OCI-LY1 (cell line): ENCODE results near the gene SEPTIN5.

Experiments used
- H2AFZ ChIP-seq: fragments of 200-600 bp; sonication (generic), shearing (Covaris generic); 2 replicates; pipeline ENCODE4 v1.6.0; 2014; ENCODE audit warnings: antibody characterized with exemption, mild to moderate bottlenecking, low read length
- H3F3A ChIP-seq: fragments of 200-600 bp; sonication (generic), shearing (Covaris generic); 2 replicates; pipeline ENCODE4 v1.6.0; 2014; ENCODE audit warnings: mild to moderate bottlenecking, antibody characterized with exemption, low read length, moderate library complexity; ENCODE audit not compliant: insufficient read depth
- H3K27ac ChIP-seq: fragments of 200-600 bp; sonication (generic); 2 replicates; pipeline ENCODE4 v1.5.1; 2014; ENCODE audit warnings: low read length, mixed run types, mild to moderate bottlenecking, low read depth; ENCODE audit not compliant: poor library complexity, severe bottlenecking
- H3K27me3 ChIP-seq: fragments of 200-600 bp; sonication (generic); 2 replicates; pipeline ENCODE4 v1.6.0; 2014; ENCODE audit warnings: antibody characterized with exemption, mild to moderate bottlenecking, low read length, moderate library complexity; ENCODE audit not compliant: insufficient read depth
- H3K36me3 ChIP-seq: fragments of 200-600 bp; sonication (generic); 2 replicates; pipeline ENCODE4 v1.6.1; 2014; ENCODE audit warnings: mild to moderate bottlenecking, antibody characterized with exemption, low read length, moderate library complexity, mixed read lengths; ENCODE audit not compliant: insufficient read depth
- H3K4me1 ChIP-seq: fragments of 200-600 bp; sonication (generic); 2 replicates; pipeline ENCODE4 v1.5.1; 2014; ENCODE audit warnings: mild to moderate bottlenecking, low read length, moderate library complexity; ENCODE audit not compliant: insufficient read depth, severe bottlenecking
- H3K4me2 ChIP-seq: fragments of 200-600 bp; sonication (generic), shearing (Covaris generic); 2 replicates; pipeline ENCODE4 v1.6.1; 2014; ENCODE audit warnings: low read length
- H3K4me3 ChIP-seq: fragments of 200-600 bp; sonication (generic); 2 replicates; pipeline ENCODE4 v1.5.1; 2014; ENCODE audit warnings: low read length, low read depth, mild to moderate bottlenecking, mixed read lengths; ENCODE audit not compliant: poor library complexity, severe bottlenecking
- H3K79me2 ChIP-seq: fragments of 200-600 bp; shearing (Covaris generic); 2 replicates; pipeline ENCODE4 v1.6.1; 2016; ENCODE audit warnings: mixed run types, low read length, mixed read lengths; ENCODE audit not compliant: insufficient read depth
- H3K9ac ChIP-seq: fragments of 200-600 bp; sonication (generic), shearing (Covaris generic); 2 replicates; pipeline ENCODE4 v1.6.1; 2014; ENCODE audit warnings: mild to moderate bottlenecking, low read length, mixed read lengths
- H3K9me2 ChIP-seq: fragments of 200-600 bp; sonication (generic), shearing (Covaris generic); 2 replicates; pipeline ENCODE4 v1.6.1; 2014; ENCODE audit warnings: low read depth, mild to moderate bottlenecking, low read length, mixed read lengths
- H3K9me3 ChIP-seq: fragments of 200-600 bp; shearing (Covaris generic); 2 replicates; pipeline ENCODE4 v1.6.1; 2014; ENCODE audit warnings: low read length, mixed read lengths
- H4K20me1 ChIP-seq: fragments of 200-600 bp; sonication (generic), shearing (Covaris generic); 2 replicates; pipeline ENCODE4 v1.6.0; 2016; ENCODE audit warnings: mild to moderate bottlenecking, low read length; ENCODE audit not compliant: insufficient read depth
- CTCF ChIP-seq: fragments of 200-600 bp; sonication (generic), shearing (Covaris generic); IDR thresholded peaks from 2 replicates; pipeline ENCODE4 v1.5.1; 2017; ENCODE audit warnings: mild to moderate bottlenecking, antibody characterized with exemption, low read length, moderate library complexity, mixed read lengths
- EZH2 ChIP-seq: fragments of 200-600 bp; sonication (generic), shearing (Covaris generic); IDR thresholded peaks from 2 replicates; pipeline ENCODE4 v1.8.0; 2017; ENCODE audit warnings: borderline replicate concordance, mixed run types, mild to moderate bottlenecking, antibody characterized with exemption, low read length, moderate library complexity, mixed read lengths

Gene SEPTIN5

GRCh38 chr22:19693581-19693980 is 20.7 kb upstream of the SEPTIN5 start:
- Histone ChIP-seq H3K79me2 (no peaks in the 10 kb centered on the region), H2AFZ (no peak overlapping the region), H4K20me1 (no peaks in the 10 kb centered on the region), H3F3A (no peaks in the 10 kb centered on the region), H3K9me3 (no peaks in the 10 kb centered on the region), H3K4me3 (no peak overlapping the region), H3K9me2 (no peaks in the 10 kb centered on the region), H3K4me1 (no peaks in the 10 kb centered on the region), H3K36me3 (no peaks in the 10 kb centered on the region), H3K27me3 (peaks cover 2% of the 10 kb centered on the region; the same call in 1 of the 2 replicates), H3K9ac (no peak overlapping the region), H3K4me2 (no peak overlapping the region), H3K27ac (no peak overlapping the region)
- TF ChIP-seq EZH2: no peak
- TF ChIP-seq CTCF: no peak

GRCh38 chr22:19693981-19694670 is 20.2 kb upstream of the SEPTIN5 start:
- H2AFZ ChIP-seq: no peak overlapping the region

GRCh38 chr22:19694696-19695095 is 19.6 kb upstream of the SEPTIN5 start:
- H3K4me3 ChIP-seq: no peak overlapping the region
- TF ChIP-seq EZH2 (no peak), CTCF (no peak)
- no peaks in the 10 kb centered on the region for H3K9me2 ChIP-seq
- no peaks in the 10 kb centered on the region for H3F3A ChIP-seq
- no peaks in the 10 kb centered on the region for H3K4me1 ChIP-seq
- H3K9ac ChIP-seq: no peak overlapping the region
- H2AFZ ChIP-seq: no peak overlapping the region
- H3K9me3 ChIP-seq: no peaks in the 10 kb centered on the region
- no peaks in the 10 kb centered on the region for H3K27me3 ChIP-seq
- H4K20me1 ChIP-seq: no peaks in the 10 kb centered on the region
- no peaks in the 10 kb centered on the region for H3K79me2 ChIP-seq
- H3K4me2 ChIP-seq: no peak overlapping the region
- H3K36me3 ChIP-seq: no peaks in the 10 kb centered on the region
- H3K27ac ChIP-seq: no peak overlapping the region

More at GRCh38 chr22:19693981-19694670, 20.2 kb upstream of the SEPTIN5 start:
- no peak for TF ChIP-seq EZH2
- no peak for TF ChIP-seq CTCF
- Histone ChIP-seq H3K36me3 (no peaks in the 10 kb centered on the region), H3K9me2 (no peaks in the 10 kb centered on the region), H3K4me2 (no peak overlapping the region), H3K9ac (no peak overlapping the region), H3K79me2 (no peaks in the 10 kb centered on the region), H3K4me1 (no peaks in the 10 kb centered on the region), H3F3A (no peaks in the 10 kb centered on the region), H3K27me3 (no peaks in the 10 kb centered on the region), H3K4me3 (no peak overlapping the region), H4K20me1 (no peaks in the 10 kb centered on the region), H3K9me3 (no peaks in the 10 kb centered on the region), H3K27ac (no peak overlapping the region)
